OCI-LY7 (cell line): ENCODE results near the gene STPG3. TPM values are rescaled to one million over a fixed set of nuclear protein-coding genes. Genes with fewer than 3 reads are reported as not detected.

Source experiments
- BruUV-seq: library from RNA; stranded (reverse); fragments of 400-500 nt; replicated peaks from 2 replicates; lab custom pipeline; 2021; lab: Mats Ljungman, UMichigan
- CTCF ChIA-PET: fragments of 300-600 bp; sonication (Branson Sonifier 250); formaldehyde crosslinking; loops from one replicate; lab custom pipeline; 2022; ENCODE audit warnings: antibody characterized with exemption; ENCODE audit not compliant: unreplicated experiment; lab: Charles Lee
- POLR2A ChIA-PET: fragments of 300-600 bp; sonication (Branson Sonifier 250); formaldehyde crosslinking; loops from one replicate; lab custom pipeline; 2022; ENCODE audit warnings: antibody characterized with exemption; lab: Charles Lee
- DNase-seq: peaks from one replicate; pipeline ENCODE4 v3.0.0-alpha.2; 2015; ENCODE audit warnings: low spot score
- H2AFZ ChIP-seq: fragments of 200-600 bp; sonication (generic), shearing (Covaris generic); 2 replicates; pipeline ENCODE4 v1.6.1; 2014; ENCODE audit warnings: mild to moderate bottlenecking, antibody characterized with exemption, low read length, moderate library complexity
- H3K27ac ChIP-seq: fragments of 200-600 bp; sonication (generic); 2 replicates; pipeline ENCODE4 v1.5.1; 2014; ENCODE audit warnings: mixed run types, low read depth, mild to moderate bottlenecking, moderate library complexity, low read length, inconsistent platforms; ENCODE audit not compliant: poor library complexity, severe bottlenecking
- H3K36me3 ChIP-seq: fragments of 200-600 bp; sonication (generic); 2 replicates; pipeline ENCODE4 v1.6.1; 2014; ENCODE audit warnings: mild to moderate bottlenecking, antibody characterized with exemption, low read length, moderate library complexity, mixed read lengths; ENCODE audit not compliant: insufficient read depth
- H3K4me1 ChIP-seq: fragments of 200-600 bp; sonication (generic); 2 replicates; pipeline ENCODE4 v1.5.1; 2014; ENCODE audit warnings: mild to moderate bottlenecking, low read length; ENCODE audit not compliant: insufficient read depth, poor library complexity, severe bottlenecking
- H3K4me2 ChIP-seq: fragments of 200-600 bp; sonication (generic); 2 replicates; pipeline ENCODE4 v1.6.1; 2014; ENCODE audit warnings: mild to moderate bottlenecking, low read length
- H3K4me3 ChIP-seq: fragments of 200-600 bp; sonication (generic); 2 replicates; pipeline ENCODE4 v1.5.1; 2014; ENCODE audit warnings: mild to moderate bottlenecking, low read depth, low read length; ENCODE audit not compliant: poor library complexity, severe bottlenecking
- H3K79me2 ChIP-seq: fragments of 200-600 bp; sonication (generic); 2 replicates; pipeline ENCODE4 v1.6.1; 2016; ENCODE audit warnings: low read depth, mild to moderate bottlenecking, low read length, moderate library complexity, mixed read lengths; ENCODE audit not compliant: insufficient read depth
- H3K9me2 ChIP-seq: fragments of 200-600 bp; sonication (generic); 2 replicates; pipeline ENCODE4 v1.6.1; 2016; ENCODE audit warnings: mild to moderate bottlenecking, low read length, mixed read lengths; ENCODE audit not compliant: insufficient read depth
- H3K9me3 ChIP-seq: fragments of 200-600 bp; sonication (generic); 2 replicates; pipeline ENCODE4 v1.6.1; 2014; ENCODE audit warnings: mild to moderate bottlenecking, mixed run types, low read length, mixed read lengths
- H4K20me1 ChIP-seq: fragments of 200-600 bp; sonication (generic); 2 replicates; pipeline ENCODE4 v1.6.1; 2014; ENCODE audit warnings: mild to moderate bottlenecking, antibody characterized with exemption, low read length, moderate library complexity, mixed read lengths; ENCODE audit not compliant: insufficient read depth
- CTCF ChIP-seq: fragments of 200-600 bp; sonication (generic); conservative IDR thresholded peaks from 2 replicates; pipeline ENCODE4 v1.5.1; 2014; ENCODE audit warnings: mild to moderate bottlenecking, antibody characterized with exemption, low read length, moderate library complexity, mixed read lengths
- EZH2phosphoT487 ChIP-seq: fragments of 200-600 bp; sonication (generic); IDR thresholded peaks from 2 replicates; pipeline ENCODE4 v1.6.1; 2018; ENCODE audit warnings: low read depth, borderline replicate concordance, mild to moderate bottlenecking, mixed run types, antibody characterized with exemption, low read length, moderate library complexity, mixed read lengths
- intact Hi-C: fragments of 100-400 bp; cut with micrococcal nuclease; formaldehyde crosslinking; loops from one replicate; pipeline ENCODE4 v1.10.0; 2022; ENCODE audit not compliant: unreplicated experiment
- total RNA-seq, 2 experiments: library from RNA; depleted of rRNA in 1 of 2; stranded (reverse); fragments of >200 nt in 1 of 2; shearing (Covaris generic) in 1 of 2; gene quantifications; 2 replicates each; pipeline ENCODE4 v1.2.3, GENCODE V29; 2014 to 2022

The STPG3 gene
- total RNA-seq, 2 experiments from 2014 or later: 0.73 to 2.7 TPM

GRCh38 chr9:137240841-137241489, 10.1 kb upstream of the STPG3 start, which contains the start of gene TUBB4B:
Gene TUBB4B (plus strand): TSS chr9:137241287. CDS start chr9:137241361, 74 bp downstream.
- peak within 1 kb of the TSS; percentile 99 for H3K4me2 ChIP-seq
- TF ChIP-seq CTCF (no peak), EZH2phosphoT487 (no peak)
- BruUV-seq: no TSS peak
- peak within 1 kb of the TSS; percentile 98 for H3K4me3 ChIP-seq
- H3K9me2 ChIP-seq: no peaks in the 10 kb centered on the region
- peaks cover 28% of the 10 kb centered on the region for H3K36me3 ChIP-seq
- H3K27ac ChIP-seq: peak within 1 kb of the TSS; percentile 89
- DNase-seq: peak; percentile 100
- CTCF ChIA-PET: interaction anchor here (0.6 to 1.0 kb wide), 2 partner anchors 89 to 104 kb away, joined by 3 read pairs; no protein-coding TSS in a partner anchor
- POLR2A ChIA-PET: interaction anchor here (0.7 to 3.3 kb wide), 11 partner anchors 14 to 234 kb away, joined by 3 to 26 read pairs (median 3); partner anchors contain the start of genes NELFB and SAPCD2
- intact Hi-C loops: loop anchor here (1.0 to 2.0 kb wide), 2 partner anchors 14 to 36 kb away; partner anchors contain the start of genes NELFB and TOR4A
- H3K4me1 ChIP-seq: peaks cover 54% of the 10 kb centered on the region
- peaks cover 14% of the 10 kb centered on the region for H4K20me1 ChIP-seq
- H2AFZ ChIP-seq: no peak within 1 kb of the TSS; the same call in 1 of the 2 replicates
- H3K9me3 ChIP-seq: no peaks in the 10 kb centered on the region
- peaks cover 34% of the 10 kb centered on the region for H3K79me2 ChIP-seq

- no peak for TF ChIP-seq CTCF
- no peak for TF ChIP-seq EZH2phosphoT487
- Histone ChIP-seq H3K9me3 (no peaks in the 10 kb centered on the region), H3K9me2 (no peaks in the 10 kb centered on the region), H3K4me1 (peaks cover 54% of the 10 kb centered on the region), H3K36me3 (peaks cover 28% of the 10 kb centered on the region), H4K20me1 (peaks cover 14% of the 10 kb centered on the region), H2AFZ (no peak overlapping the region), H3K4me2 (peak overlapping the region; percentile 99), H3K4me3 (peak overlapping the region; percentile 98), H3K27ac (peak overlapping the region; percentile 44), H3K79me2 (peaks cover 34% of the 10 kb centered on the region)
- intact Hi-C loops: loop anchor here (1.0 to 2.0 kb wide), 2 partner anchors 14 to 35 kb away; partner anchors contain the start of genes NELFB and TOR4A
- POLR2A ChIA-PET: interaction anchor here (1.0 to 3.3 kb wide), 6 partner anchors 12 to 174 kb away, joined by 3 to 26 read pairs (median 3); partner anchors contain the start of genes NELFB and SAPCD2
- CTCF ChIA-PET: interaction anchor here (1.0 kb wide), 1 partner anchor 105 kb away, joined by 3 read pairs; no protein-coding TSS in a partner anchor
- DNase-seq: peak; percentile 55
- BruUV-seq: no TSS peak
Observed at GRCh38 chr9:137241490-137242268, 9.4 kb upstream of the STPG3 start.
